Measurements from ENCODE around the gene DEDD2.

- no peak for TF ChIP-seq CTCF (conservative IDR thresholded peaks at IDR 0.05; ENCODE audit: low read depth, low read length)
- TF ChIP-seq EZH2 (IDR thresholded peaks at IDR 0.05; ENCODE audit: low read length, unreplicated experiment): no peak
These were observed 52.3 kb downstream of the DEDD2 start for GRCh38 chr19:42165146-42165545.
